H1 (cell line): ENCODE measurements around the gene NLK. TPM values are rescaled to one million over a fixed set of nuclear protein-coding genes. Genes with fewer than 3 reads are reported as not detected.

Experiments
- CTCF ChIA-PET: fragments of 300-600 bp; sonication (Branson Sonifier 250); formaldehyde crosslinking; loops from one replicate; lab custom pipeline; 2021; ENCODE audit not compliant: partially characterized antibody; lab: Charles Lee
- POLR2A ChIA-PET: fragments of 300-600 bp; sonication (Branson Sonifier 250); formaldehyde crosslinking; loops from one replicate; lab custom pipeline; 2021; ENCODE audit warnings: inconsistent platforms; ENCODE audit not compliant: partially characterized antibody; lab: Charles Lee
- DNase-seq, 2 experiments: peaks; one replicate each; pipeline versions ENCODE4 v3.0.0 to v3.0.0-alpha.2; 2010 to 2022; ENCODE audit warnings: low spot score in 2 of 2, low read depth in 1 of 2, mixed read lengths in 1 of 2
- FAIRE-seq: peaks from 2 replicates; lab custom pipeline; 2011; peaks lifted over from hg19 to GRCh38; lab: Jason Lieb, UNC
- H2AFZ ChIP-seq: 2 replicates; pipeline ENCODE4 v1.8.1; 2012; ENCODE audit warnings: low read length, inconsistent platforms
- H2AK5ac ChIP-seq: 2 replicates; pipeline ENCODE4 v1.6.1; 2013; ENCODE audit warnings: low read depth, low read length
- H2BK120ac ChIP-seq: replicated peaks from 2 replicates; pipeline ENCODE3; 2013; ENCODE audit warnings: low read depth, low read length, inconsistent platforms
- H2BK12ac ChIP-seq: 2 replicates; pipeline ENCODE4 v1.6.1; 2013; ENCODE audit warnings: low read depth, low read length
- H2BK15ac ChIP-seq: 2 replicates; pipeline ENCODE4 v1.6.1; 2013; ENCODE audit warnings: low read length
- H2BK20ac ChIP-seq: 2 replicates; pipeline ENCODE4 v1.6.1; 2013; ENCODE audit warnings: low read length
- H2BK5ac ChIP-seq: 2 replicates; pipeline ENCODE4 v1.6.1; 2013; ENCODE audit warnings: low read depth, low read length
- H3K14ac ChIP-seq: 2 replicates; pipeline ENCODE4 v1.6.1; 2013; ENCODE audit warnings: inconsistent platforms; ENCODE audit not compliant: insufficient read length
- H3K18ac ChIP-seq: 2 replicates; pipeline ENCODE4 v1.6.1; 2013; ENCODE audit warnings: low read length; ENCODE audit errors: extremely low read depth
- H3K23ac ChIP-seq: 2 replicates; pipeline ENCODE4 v1.6.1; 2013; ENCODE audit warnings: inconsistent platforms; ENCODE audit not compliant: insufficient read length
- H3K23me2 ChIP-seq: 2 replicates; pipeline ENCODE4 v1.6.1; 2013; ENCODE audit warnings: low read depth, low read length
- H3K27ac ChIP-seq: 2 replicates; pipeline ENCODE4 v1.6.1; 2011; ENCODE audit warnings: low read depth, low read length, inconsistent platforms
- H3K27me3 ChIP-seq, 4 experiments: replicated peaks in 1 of 4; 1 replicate in 1 of 4; 2 replicates in 3 of 4; pipeline versions ENCODE4 v1.6.1 to v1.8.1; 2011 to 2013; ENCODE audit warnings: low read length in 3 of 4, mild to moderate bottlenecking in 3 of 4, inconsistent platforms in 2 of 4, mixed read lengths in 2 of 4, moderate library complexity in 1 of 4; ENCODE audit not compliant: control insufficient read depth in 3 of 4, insufficient read depth in 3 of 4; ENCODE audit errors: extremely low read depth in 1 of 4
- H3K36me3 ChIP-seq, 4 experiments: 2 replicates each; pipeline versions ENCODE4 v1.6.1 to v1.8.1; 2011 to 2013; ENCODE audit warnings: mild to moderate bottlenecking in 4 of 4, low read length in 3 of 4, moderate library complexity in 2 of 4, control low read depth in 1 of 4, inconsistent platforms in 1 of 4; ENCODE audit not compliant: insufficient read depth in 4 of 4, control insufficient read depth in 2 of 4
- H3K4ac ChIP-seq: replicated peaks from 2 replicates; pipeline ENCODE3; 2013; ENCODE audit warnings: low read length, low read depth, mixed read lengths, inconsistent platforms; ENCODE audit not compliant: insufficient read length
- H3K4me1 ChIP-seq, 4 experiments: replicated peaks in 1 of 4; 1 replicate in 1 of 4; 2 replicates in 3 of 4; pipeline versions ENCODE4 v1.6.1 to v1.8.1; 2011 to 2013; ENCODE audit warnings: low read length in 3 of 4, inconsistent platforms in 2 of 4, mixed read lengths in 1 of 4; ENCODE audit not compliant: insufficient read depth in 4 of 4, control insufficient read depth in 3 of 4
- H3K4me2 ChIP-seq, 2 experiments: 2 replicates each; pipeline versions ENCODE4 v1.6.1 to v1.8.1; 2011 to 2013; ENCODE audit warnings: low read depth in 2 of 2, low read length in 2 of 2, control low read depth in 1 of 2, inconsistent platforms in 1 of 2, mild to moderate bottlenecking in 1 of 2; ENCODE audit not compliant: insufficient read depth in 1 of 2
- H3K4me3 ChIP-seq, 4 experiments: fragments of 200-600, 300-600 bp in 1 of 4; sonication (generic), shearing (Covaris generic), sonication (Bioruptor Twin) in 1 of 4; 2 replicates each; pipeline versions ENCODE4 v1.5.1 to v1.8.1; 2011 to 2016; ENCODE audit warnings: low read length in 4 of 4, low read depth in 3 of 4, control low read depth in 2 of 4, inconsistent platforms in 2 of 4, mild to moderate bottlenecking in 2 of 4, mixed read lengths in 1 of 4, moderate library complexity in 1 of 4; ENCODE audit not compliant: insufficient read depth in 2 of 4; ENCODE audit errors: extremely low read depth in 1 of 4
- H3K56ac ChIP-seq: replicated peaks from 2 replicates; pipeline ENCODE3; 2013; ENCODE audit warnings: low read depth, mild to moderate bottlenecking, mixed read lengths, low read length, inconsistent platforms; ENCODE audit not compliant: insufficient read length
- H3K79me1 ChIP-seq: 2 replicates; pipeline ENCODE4 v1.6.1; 2013; ENCODE audit warnings: low read depth, low read length, control low read depth
- H3K79me2 ChIP-seq, 2 experiments: 2 replicates each; pipeline versions ENCODE4 v1.6.1 to v1.8.1; 2012 to 2013; ENCODE audit warnings: low read length in 2 of 2, mild to moderate bottlenecking in 2 of 2, inconsistent platforms in 1 of 2; ENCODE audit not compliant: insufficient read depth in 2 of 2, control insufficient read depth in 1 of 2
- H3K9ac ChIP-seq, 4 experiments: replicated peaks in 1 of 4; 1 replicate in 1 of 4; 2 replicates in 3 of 4; pipeline versions ENCODE4 v1.6.1 to v1.8.1; 2011 to 2013; ENCODE audit warnings: low read depth in 3 of 4, low read length in 3 of 4, control low read depth in 2 of 4, mild to moderate bottlenecking in 2 of 4, moderate library complexity in 2 of 4, inconsistent platforms in 1 of 4; ENCODE audit errors: extremely low read depth in 1 of 4
- H3K9me3 ChIP-seq, 2 experiments: 2 replicates each; pipeline versions ENCODE4 v1.6.1 to v1.8.1; 2012 to 2013; ENCODE audit warnings: mild to moderate bottlenecking in 2 of 2, moderate library complexity in 2 of 2, control low read depth in 1 of 2, inconsistent platforms in 1 of 2, low read depth in 1 of 2, low read length in 1 of 2, mixed read lengths in 1 of 2; ENCODE audit not compliant: insufficient read depth in 2 of 2
- H4K20me1 ChIP-seq, 2 experiments: replicated peaks in 1 of 2; 2 replicates each; pipeline versions ENCODE3 to v1.8.1; 2011 to 2013; ENCODE audit warnings: inconsistent platforms in 2 of 2, low read length in 2 of 2, mild to moderate bottlenecking in 1 of 2; ENCODE audit not compliant: insufficient read depth in 2 of 2, control insufficient read depth in 1 of 2
- H4K5ac ChIP-seq: 2 replicates; pipeline ENCODE4 v1.6.1; 2013; ENCODE audit warnings: low read length, low read depth, mixed read lengths, inconsistent platforms; ENCODE audit not compliant: insufficient read length
- H4K8ac ChIP-seq: 2 replicates; pipeline ENCODE4 v1.8.0; 2013; ENCODE audit warnings: mild to moderate bottlenecking, moderate library complexity, low read length, inconsistent platforms; ENCODE audit not compliant: insufficient read depth; ENCODE audit errors: extremely low read depth
- H4K91ac ChIP-seq: replicated peaks from 2 replicates; pipeline ENCODE3; 2013; ENCODE audit warnings: low read length, mixed read lengths, inconsistent platforms; ENCODE audit not compliant: insufficient read length
- BCL11A ChIP-seq, 2 experiments: IDR thresholded peaks; one replicate each; pipeline ENCODE4 v1.6.1; 2011; ENCODE audit warnings: low read depth in 2 of 2, low read length in 2 of 2, mild to moderate bottlenecking in 2 of 2
- CBX8 ChIP-seq: fragments of 300-800, 300-1000 bp; sonication (generic); IDR thresholded peaks from 2 replicates; pipeline ENCODE4 v1.7.1; 2016; ENCODE audit warnings: low read depth, low read length, borderline replicate concordance
- CTBP2 ChIP-seq: IDR thresholded peaks from 2 replicates; pipeline ENCODE4 v1.7.0; 2011; ENCODE audit warnings: borderline replicate concordance, mild to moderate bottlenecking, moderate library complexity, mixed read lengths, low read length; ENCODE audit not compliant: insufficient read depth, insufficient read length
- EGR1 ChIP-seq: IDR thresholded peaks from 2 replicates; pipeline ENCODE4 v1.6.1; 2011; ENCODE audit warnings: low read depth, low read length, borderline replicate concordance
- HDAC2 ChIP-seq, 2 experiments: fragments of 300-600 bp in 1 of 2; sonication (generic) in 1 of 2; IDR thresholded peaks; 2 replicates each; pipeline ENCODE4 v1.6.1; 2011 to 2012; ENCODE audit warnings: low read depth in 2 of 2, low read length in 2 of 2, mild to moderate bottlenecking in 2 of 2, moderate library complexity in 2 of 2, borderline replicate concordance in 1 of 2, inconsistent platforms in 1 of 2
- KDM4A ChIP-seq: IDR thresholded peaks from one replicate; pipeline ENCODE4 v1.7.1; 2012; ENCODE audit warnings: low read depth, mild to moderate bottlenecking, moderate library complexity, low read length, inconsistent platforms; ENCODE audit not compliant: severe bottlenecking
- NRF1 ChIP-seq: IDR thresholded peaks from 2 replicates; pipeline ENCODE4 v1.6.1; 2011; ENCODE audit warnings: mild to moderate bottlenecking, low read depth, low read length, improper control_type of control experiment
- POLR2AphosphoS5 ChIP-seq: IDR thresholded peaks from 2 replicates; pipeline ENCODE4 v1.6.1; 2011; ENCODE audit warnings: low read depth, low read length
- RFX5 ChIP-seq: IDR thresholded peaks from 2 replicates; pipeline ENCODE4 v1.6.1; 2011; ENCODE audit warnings: low read depth, low read length, improper control_type of control experiment, borderline replicate concordance
- SP1 ChIP-seq: IDR thresholded peaks from 2 replicates; pipeline ENCODE4 v1.6.1; 2011; ENCODE audit warnings: low read depth, low read length
- SUZ12 ChIP-seq: fragments of 200-600 bp; sonication (generic); IDR thresholded peaks from 2 replicates; pipeline ENCODE4 v1.6.1; 2012; ENCODE audit warnings: mild to moderate bottlenecking, inconsistent platforms, low read length, moderate library complexity, mixed read lengths
- WGBS, 2 experiments: shearing (Covaris generic) in 1 of 2; methylation state at CpG; one replicate each; pipeline versions ENCODE4 v1.1.6 to v1.1.7; 2013 to 2015; ENCODE audit warnings: low lambda C conversion rate in 2 of 2, mixed read lengths in 2 of 2, inconsistent platforms in 1 of 2, low coverage in 1 of 2, missing lambda C conversion rate in 1 of 2; ENCODE audit not compliant: insufficient replicate concordance in 2 of 2, insufficient coverage in 1 of 2, insufficient read length in 1 of 2; ENCODE audit errors: extremely low coverage in 1 of 2, missing lambda C conversion rate in 1 of 2; 5-methylcytosine and 5-hydroxymethylcytosine counted together
- polyA plus RNA-seq, 7 experiments: library from polyadenylated mRNA; depleted of rRNA in 3 of 7; stranded (reverse) in 5 of 7; unstranded in 2 of 7; fragments of >200 nt in 5 of 7; fragments of 200-250 nt in 2 of 7; gene quantifications; 1 replicate in 5 of 7; 2 replicates in 1 of 7; 4 replicates in 1 of 7; pipeline versions ENCODE4 v1.2.1 to v1.2.3, GENCODE V29; 2011 to 2013; ENCODE audit warnings: missing spikeins in 2 of 7, mixed read lengths in 2 of 7
- total RNA-seq: library from RNA; stranded (reverse); fragmentation: NEBNext Ultra II Directional; extraction: Animal tissue kit (Norgen Biotek cat#: 25700); gene quantifications from 2 replicates; pipeline ENCODE4 v1.2.1, GENCODE V29; 2021

The NLK gene
- total and polyA plus RNA-seq, 2 of the 8 experiments (the other 6 are each of a cell fraction or from before 2014, with no cell fraction given) = 30.8 to 49.9 TPM

- no peaks in the 10 kb centered on the region for H3K79me2 ChIP-seq
- peaks cover 6 to 24% (median 9%) of the 10 kb centered on the region in 4 experiments for H3K4me1 ChIP-seq
- no peak for FAIRE-seq
- H3K14ac ChIP-seq = no peak overlapping the region
- peaks cover 11% of the 10 kb centered on the region for H3K23me2 ChIP-seq
- H2BK120ac ChIP-seq = no peak overlapping the region
- no peaks in the 10 kb centered on the region for H3K79me1 ChIP-seq
- no peak overlapping the region; a peak in 1 of 4 replicates for H3K4me2 ChIP-seq
- H3K4me3 ChIP-seq = no peak overlapping the region
- no peak overlapping the region for H4K5ac ChIP-seq
- no peak overlapping the region for H2BK20ac ChIP-seq
- CTCF ChIA-PET = interaction anchor here (1.7 to 17.5 kb wide), 2 partner anchors 21 to 346 kb away, joined by 4 to 266 read pairs; no protein-coding TSS in a partner anchor
- H3K4ac ChIP-seq = no peak overlapping the region
- H3K9me3 ChIP-seq = no peaks in the 10 kb centered on the region; a peak in 1 of 4 replicates
- DNase-seq = no peak
- H3K23ac ChIP-seq = no peak overlapping the region
- no peaks in the 10 kb centered on the region for H3K27me3 ChIP-seq
- H2AFZ ChIP-seq = no peak overlapping the region
- no peak overlapping the region for H2AK5ac ChIP-seq
- 60% methylated on average over 1 of the region's 1 CpG; no CpG with 5 or more reads in 1 of the 2 experiments for WGBS, 2 experiments
- H3K36me3 ChIP-seq = peaks cover 0 to 3% (median 0%) of the 10 kb centered on the region in 4 experiments; a peak in 1 of 8 replicates
- no peak overlapping the region for H3K27ac ChIP-seq
- TF ChIP-seq KDM4A (no peak), HDAC2 (IDR thresholded peaks at IDR 0.05; ENCODE audit: borderline replicate concordance in 1 of 2, low read depth in 2 of 2, low read length in 2 of 2) (no peak), POLR2AphosphoS5 (no peak), CBX8 (no peak), CTBP2 (no peak), SUZ12 (no peak), NRF1 (no peak), RFX5 (no peak), EGR1 (no peak), SP1 (no peak), BCL11A (IDR thresholded peaks at IDR 0.05; ENCODE audit: low read depth in 2 of 2, low read length in 2 of 2) (no peak)
- no peak overlapping the region for H2BK15ac ChIP-seq
- H4K91ac ChIP-seq = no peak overlapping the region
- no peak overlapping the region for H3K9ac ChIP-seq
- no peak overlapping the region for H4K8ac ChIP-seq
- no peak overlapping the region for H2BK5ac ChIP-seq
- H4K20me1 ChIP-seq = no peaks in the 10 kb centered on the region
- H2BK12ac ChIP-seq = no peak overlapping the region
- POLR2A ChIA-PET = interaction anchor here (1.8 to 2.3 kb wide), 3 partner anchors 29 to 110 kb away, joined by 4 to 8 read pairs (median 5); partner anchors contain the start of genes IFT20 and TNFAIP1
- H3K18ac ChIP-seq = no peak overlapping the region
- H3K56ac ChIP-seq = no peak overlapping the region
Measured at GRCh38 chr17:28225867-28226266, 183.4 kb downstream of the NLK start.
